Uterus (tissue), 2 donors: ENCODE results near the gene PLEKHG4B.

ENCODE experiments used
- CTCF ChIP-seq, 4 experiments: fragments of 200-600 bp in 2 of 4; fragments of 450-650 bp in 2 of 4; sonication (generic) in 2 of 4; IDR thresholded peaks; one replicate each; pipeline ENCODE4 v1.5.1; 2016 to 2019; ENCODE audit warnings: antibody characterized with exemption in 4 of 4, mild to moderate bottlenecking in 2 of 4, moderate library complexity in 1 of 4
- POLR2A ChIP-seq, 2 donors: fragments of 450-650 bp; IDR thresholded peaks; one replicate each; pipeline ENCODE4 v1.6.1; 2016; ENCODE audit warnings: antibody characterized with exemption in 2 of 2, mild to moderate bottlenecking in 1 of 2, moderate library complexity in 1 of 2

GRCh38 chr5:129148-129547 lies 37.2 kb downstream of the PLEKHG4B start:
- TF ChIP-seq CTCF (IDR thresholded peaks at IDR 0.05) (no peak), POLR2A (IDR thresholded peaks at IDR 0.05) (no peak)
